HL-60 (cell line): Measurements from ENCODE around the gene PHF13.

ENCODE experiments used
- DNase-seq, 2 experiments: peaks; one replicate each; pipeline ENCODE4 v3.0.0-alpha.2; 2010 to 2020; ENCODE audit warnings: low read depth in 1 of 2, low spot score in 1 of 2
- H3K27ac ChIP-seq: fragments of 250-450 bp; sonication (Bioruptor Pico); replicated peaks from 2 replicates; pipeline ENCODE4 v1.5.1; 2020; ENCODE audit warnings: mild to moderate bottlenecking, moderate library complexity
- H3K27me3 ChIP-seq: fragments of 250-450 bp; sonication (Bioruptor Pico); 2 replicates; pipeline ENCODE4 v1.5.1; 2021; ENCODE audit warnings: mild to moderate bottlenecking, moderate library complexity; ENCODE audit not compliant: insufficient read depth, poor library complexity, severe bottlenecking
- H3K4me3 ChIP-seq: replicated peaks from 2 replicates; pipeline ENCODE4 v1.5.1; 2011; ENCODE audit warnings: mild to moderate bottlenecking, control low read depth, low read length; ENCODE audit not compliant: insufficient read depth
- CTCF ChIP-seq: IDR thresholded peaks from one replicate; pipeline ENCODE4 v1.5.1; 2011; ENCODE audit warnings: low read length, control low read depth, inconsistent platforms; ENCODE audit not compliant: insufficient read depth
- GABPA ChIP-seq: IDR thresholded peaks from 2 replicates; pipeline ENCODE4 v1.6.1; 2012; ENCODE audit warnings: low read depth
- POLR2AphosphoS5 ChIP-seq: IDR thresholded peaks from 2 replicates; pipeline ENCODE4 v1.6.1; 2012; ENCODE audit warnings: low read depth
- REST ChIP-seq: IDR thresholded peaks from 2 replicates; pipeline ENCODE4 v1.6.1; 2012; ENCODE audit warnings: low read depth; ENCODE audit not compliant: insufficient replicate concordance
- SPI1 ChIP-seq: IDR thresholded peaks from 2 replicates; pipeline ENCODE4 v1.6.1; 2012; ENCODE audit warnings: low read depth, mild to moderate bottlenecking, borderline replicate concordance

PHF13 gene

DNA sequence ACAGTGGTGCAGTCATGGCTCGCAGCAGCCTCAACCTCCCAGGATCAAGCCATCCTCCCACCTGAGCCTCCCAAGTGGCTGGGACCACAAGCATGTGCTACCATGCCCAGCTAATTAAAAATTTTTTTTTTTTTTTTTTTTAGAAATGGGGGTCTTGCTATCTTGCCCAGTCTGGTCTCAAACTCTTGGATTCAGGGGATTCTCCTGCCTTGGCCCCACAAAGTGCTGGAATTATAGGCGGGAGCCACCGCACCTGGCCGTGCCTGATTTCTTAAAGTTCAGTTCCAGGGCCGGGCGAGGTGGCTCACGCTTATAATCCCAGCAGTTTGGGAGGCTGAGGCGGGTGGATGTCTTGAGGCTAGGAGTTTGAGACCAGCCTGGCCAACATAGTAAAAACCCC is 17.5 kb downstream of the PHF13 start:
- Histone ChIP-seq H3K27me3 (no peaks in the 10 kb centered on the region), H3K4me3 (no peak overlapping the region), H3K27ac (no peak overlapping the region)
- TF ChIP-seq CTCF: no peak
- TF ChIP-seq REST: no peak
- no peak for TF ChIP-seq SPI1
- TF ChIP-seq POLR2AphosphoS5: no peak
- TF ChIP-seq GABPA: no peak
- no peak for DNase-seq

GRCh38 chr1:6632588-6633514 is 19.3 kb downstream of the PHF13 start:
- H3K27ac ChIP-seq: no peak overlapping the region
- no peak for DNase-seq
- no peaks in the 10 kb centered on the region for H3K27me3 ChIP-seq
- TF ChIP-seq SPI1 (no peak), POLR2AphosphoS5 (peak; percentile 50; the same call in 1 of the 2 replicates)
- no peak overlapping the region for H3K4me3 ChIP-seq

DNA sequence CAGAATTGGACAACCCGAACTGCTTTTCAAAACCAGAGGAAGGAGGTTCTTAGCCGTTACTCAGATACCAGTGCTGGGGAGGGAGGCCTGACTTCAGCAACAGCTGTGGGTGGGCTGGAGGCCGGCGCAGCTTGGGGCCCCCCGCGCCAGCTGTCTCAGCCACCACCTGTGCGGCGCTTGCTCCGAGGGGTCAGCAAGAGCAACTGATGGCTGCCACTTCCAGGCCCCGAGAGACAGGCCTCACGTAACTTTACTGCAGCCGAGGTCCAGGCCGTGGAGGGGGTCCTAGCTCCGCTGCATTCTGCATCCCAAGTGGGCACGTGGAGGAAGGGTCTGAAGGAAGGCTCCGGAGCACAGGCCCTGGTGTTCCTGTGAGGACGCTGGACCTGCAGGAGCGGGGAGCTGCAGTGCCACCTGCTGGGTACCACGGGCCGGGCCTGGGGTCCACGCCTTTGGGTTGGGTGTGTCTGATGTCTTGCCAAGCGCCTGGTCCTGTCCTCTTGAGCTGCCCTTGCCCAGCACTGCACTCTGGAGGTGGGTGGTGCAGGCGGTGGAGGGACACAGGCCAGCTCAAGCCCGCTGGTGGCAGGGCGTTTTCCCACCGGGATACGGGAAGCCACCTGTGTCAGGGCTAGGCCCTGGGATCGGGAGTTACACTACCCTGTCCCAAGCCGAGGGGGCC is 21.0 kb downstream of the PHF13 start:
- Histone ChIP-seq H3K27me3 (no peaks in the 10 kb centered on the region), H3K4me3 (no peak overlapping the region), H3K27ac (no peak overlapping the region)
- TF ChIP-seq CTCF (peak; percentile 1), POLR2AphosphoS5 (peak; percentile 26; the same call in 1 of the 2 replicates), GABPA (no peak)
- peak in 1 of 2 experiments; percentile 53 for DNase-seq

DNA sequence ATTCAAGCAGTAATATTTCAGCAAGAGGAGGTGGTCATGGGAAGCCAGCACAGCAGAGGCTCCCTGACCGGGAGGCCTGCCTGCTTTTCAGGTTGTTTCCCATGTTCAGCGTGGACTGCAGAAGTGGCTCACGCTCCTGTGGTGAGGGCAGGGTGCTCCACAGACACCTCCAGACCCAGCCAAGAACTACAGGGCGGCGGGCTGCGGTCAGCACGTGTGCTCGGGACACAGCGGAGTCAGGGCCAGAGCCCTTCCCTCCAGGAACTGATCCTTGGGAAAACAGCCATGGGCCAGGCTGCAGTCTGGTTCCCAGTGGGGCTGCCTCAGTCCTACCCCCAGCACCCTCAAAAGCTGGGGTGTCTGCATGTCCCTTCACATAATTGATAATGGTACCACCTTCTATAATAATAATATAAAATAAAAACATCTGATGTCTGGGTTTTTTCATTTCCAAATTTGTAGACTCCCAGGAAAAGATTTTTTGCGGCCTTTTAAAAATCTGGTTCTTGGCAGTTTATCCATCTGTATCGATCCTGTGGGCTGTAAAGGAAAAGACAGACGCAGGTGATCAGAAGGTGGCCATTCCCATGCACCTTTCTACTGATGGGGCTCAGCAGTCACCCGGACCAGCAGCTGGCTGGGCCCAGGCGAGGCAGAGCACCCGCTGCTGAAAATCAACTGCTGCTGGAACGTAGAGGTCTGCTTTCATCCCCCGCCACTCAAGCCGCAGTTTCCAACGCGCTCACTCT is 21.8 kb downstream of the PHF13 start:
- Histone ChIP-seq H3K4me3 (no peak overlapping the region), H3K27ac (no peak overlapping the region), H3K27me3 (no peaks in the 10 kb centered on the region)
- TF ChIP-seq REST (no peak), POLR2AphosphoS5 (no peak; the same call in 1 of the 2 replicates), SPI1 (no peak), GABPA (no peak), CTCF (no peak)
- DNase-seq: no peak
